BJ (cell line): ENCODE data around the gene ISLR2. TPM values are rescaled to one million over a fixed set of nuclear protein-coding genes. Genes with fewer than 3 reads are reported as not detected.
A peak's percentile ranks its signal among the peaks of the same experiment; 100 is the strongest.

Experiments used
- CTCF ChIA-PET: fragments of 350-600 bp; formaldehyde crosslinking; extraction: SDS; loops from one replicate; lab custom pipeline; 2021; ENCODE audit warnings: antibody characterized with exemption, inconsistent platforms; lab: Yijun Ruan, JAX
- POLR2A ChIA-PET: fragments of 300-600 bp; sonication (Branson Sonifier 250); formaldehyde crosslinking; extraction: SDS; loops from one replicate; lab custom pipeline; 2021; ENCODE audit warnings: antibody characterized with exemption; lab: Charles Lee
- DNase-seq: peaks from one replicate; pipeline ENCODE4 v3.0.0-alpha.2; 2011; ENCODE audit warnings: low read depth
- H3K27me3 ChIP-seq: 2 replicates; pipeline ENCODE4 v1.6.0; 2011; ENCODE audit warnings: low read length; ENCODE audit not compliant: control insufficient read depth, insufficient read depth
- H3K36me3 ChIP-seq: 2 replicates; pipeline ENCODE4 v1.5.1; 2011; ENCODE audit warnings: low read length; ENCODE audit not compliant: control insufficient read depth, insufficient read depth
- H3K4me3 ChIP-seq: 2 replicates; pipeline ENCODE4 v1.5.1; 2011; ENCODE audit warnings: low read depth, mild to moderate bottlenecking, control low read depth, low read length
- CTCF ChIP-seq: IDR thresholded peaks from 2 replicates; pipeline ENCODE4 v1.5.1; 2011; ENCODE audit warnings: low read depth, mild to moderate bottlenecking, control low read depth, inconsistent platforms, low read length, moderate library complexity; ENCODE audit not compliant: insufficient read depth
- polyA plus RNA-seq: library from polyadenylated mRNA; depleted of rRNA; stranded (reverse); fragments of >200 nt; gene quantifications from 2 replicates; pipeline ENCODE4 v1.2.3, GENCODE V29; 2011

ISLR2 gene
- polyA plus RNA-seq, 1 experiment, result 0.02 TPM

GRCh38 chr15:74174958-74175253, 44.5 kb downstream of the ISLR2 start:
- ChIA-PET POLR2A (no interaction called here), CTCF (interaction anchor here (0.6 to 1.3 kb wide), 5 partner anchors 42 to 148 kb away, joined by 3 to 4 read pairs (median 3); no protein-coding TSS in a partner anchor)
- Histone ChIP-seq H3K36me3 (no peaks in the 10 kb centered on the region; the same call in 1 of the 2 replicates), H3K4me3 (peak overlapping the region; percentile 39; the same call in 1 of the 2 replicates), H3K27me3 (no peaks in the 10 kb centered on the region)
- no peak for DNase-seq
- no peak for TF ChIP-seq CTCF

GRCh38 chr15:74175271-74176191, 45.1 kb downstream of the ISLR2 start:
- CTCF ChIA-PET, result interaction anchor here (0.8 to 1.3 kb wide), 5 partner anchors 41 to 147 kb away, joined by 3 to 4 read pairs (median 3); no protein-coding TSS in a partner anchor

GRCh38 chr15:74176262-74177214, 46.2 kb downstream of the ISLR2 start:
- POLR2A ChIA-PET, result no interaction called here
- no peak overlapping the region for H3K4me3 ChIP-seq
- CTCF ChIA-PET, result interaction anchor here (0.6 to 2.3 kb wide), 5 partner anchors 11 to 131 kb away, joined by 3 to 9 read pairs (median 3); no protein-coding TSS in a partner anchor
- peaks cover 2% of the 10 kb centered on the region; the same call in 1 of the 2 replicates for H3K36me3 ChIP-seq
- no peak for TF ChIP-seq CTCF
- no peaks in the 10 kb centered on the region for H3K27me3 ChIP-seq
- DNase-seq, result no peak

More at GRCh38 chr15:74175271-74176191, 45.1 kb downstream of the ISLR2 start:
- POLR2A ChIA-PET, result no interaction called here
- no peak for TF ChIP-seq CTCF
- no peaks in the 10 kb centered on the region for H3K27me3 ChIP-seq
- H3K36me3 ChIP-seq, result no peaks in the 10 kb centered on the region; the same call in 1 of the 2 replicates
- DNase-seq, result no peak
- no peak overlapping the region for H3K4me3 ChIP-seq

GRCh38 chr15:74178326-74179100, 48.1 kb downstream of the ISLR2 start:
- Histone ChIP-seq H3K27me3 (no peaks in the 10 kb centered on the region), H3K4me3 (no peak overlapping the region), H3K36me3 (peaks cover 2% of the 10 kb centered on the region)
- no peak for TF ChIP-seq CTCF
- DNase-seq, result no peak
- ChIA-PET CTCF (interaction anchor here (0.8 to 2.3 kb wide), 3 partner anchors 124 to 240 kb away, joined by 3 to 9 read pairs (median 3); no protein-coding TSS in a partner anchor), POLR2A (no interaction called here)
